NB4 (cell line): ENCODE results near the gene FOXJ1.

ENCODE experiments used
- CTCF ChIP-seq: IDR thresholded peaks from one replicate; pipeline ENCODE4 v1.5.1; 2012; ENCODE audit warnings: low read depth, low read length
- POLR2A ChIP-seq: IDR thresholded peaks from 2 replicates; pipeline ENCODE4 v1.6.1; 2011; ENCODE audit warnings: mild to moderate bottlenecking; ENCODE audit not compliant: insufficient read length; ENCODE audit errors: extremely low read depth

GRCh38 chr17:76176701-76177574 lies 35.9 kb upstream of the FOXJ1 start:
- TF ChIP-seq CTCF, result no peak
- no peak for TF ChIP-seq POLR2A
